AG10803 (cell line): ENCODE data around the gene ZBBX.
"Not testable (repeated sequence)": the region's sequence is repeated elsewhere in the genome, so short reads cannot be mapped to it uniquely, and the experiment has no call there.

ENCODE experiments used
- DNase-seq: peaks from one replicate; pipeline ENCODE4 v3.0.0; 2010; ENCODE audit warnings: low read depth
- H3K4me3 ChIP-seq: 2 replicates; pipeline ENCODE4 v1.5.1; 2011; ENCODE audit warnings: mild to moderate bottlenecking, low read length, control low read depth
- TF ChIP-seq, protein P1 (sequence below): conservative IDR thresholded peaks from 2 replicates; pipeline ENCODE4 v1.5.1; 2011; ENCODE audit warnings: mild to moderate bottlenecking, low read length, control low read depth, inconsistent platforms

The ZBBX gene

GRCh38 chr3:167380004-167380689, at the start of gene ZBBX:
ZBBX (minus strand) TSS chr3:167380297; CDS start chr3:167372901, 7,396 bp downstream.
- TF ChIP-seq, protein P1, sequence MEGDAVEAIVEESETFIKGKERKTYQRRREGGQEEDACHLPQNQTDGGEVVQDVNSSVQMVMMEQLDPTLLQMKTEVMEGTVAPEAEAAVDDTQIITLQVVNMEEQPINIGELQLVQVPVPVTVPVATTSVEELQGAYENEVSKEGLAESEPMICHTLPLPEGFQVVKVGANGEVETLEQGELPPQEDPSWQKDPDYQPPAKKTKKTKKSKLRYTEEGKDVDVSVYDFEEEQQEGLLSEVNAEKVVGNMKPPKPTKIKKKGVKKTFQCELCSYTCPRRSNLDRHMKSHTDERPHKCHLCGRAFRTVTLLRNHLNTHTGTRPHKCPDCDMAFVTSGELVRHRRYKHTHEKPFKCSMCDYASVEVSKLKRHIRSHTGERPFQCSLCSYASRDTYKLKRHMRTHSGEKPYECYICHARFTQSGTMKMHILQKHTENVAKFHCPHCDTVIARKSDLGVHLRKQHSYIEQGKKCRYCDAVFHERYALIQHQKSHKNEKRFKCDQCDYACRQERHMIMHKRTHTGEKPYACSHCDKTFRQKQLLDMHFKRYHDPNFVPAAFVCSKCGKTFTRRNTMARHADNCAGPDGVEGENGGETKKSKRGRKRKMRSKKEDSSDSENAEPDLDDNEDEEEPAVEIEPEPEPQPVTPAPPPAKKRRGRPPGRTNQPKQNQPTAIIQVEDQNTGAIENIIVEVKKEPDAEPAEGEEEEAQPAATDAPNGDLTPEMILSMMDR: peak; percentile 93
- peak within 1 kb of the TSS; percentile 61 for H3K4me3 ChIP-seq

DNA sequence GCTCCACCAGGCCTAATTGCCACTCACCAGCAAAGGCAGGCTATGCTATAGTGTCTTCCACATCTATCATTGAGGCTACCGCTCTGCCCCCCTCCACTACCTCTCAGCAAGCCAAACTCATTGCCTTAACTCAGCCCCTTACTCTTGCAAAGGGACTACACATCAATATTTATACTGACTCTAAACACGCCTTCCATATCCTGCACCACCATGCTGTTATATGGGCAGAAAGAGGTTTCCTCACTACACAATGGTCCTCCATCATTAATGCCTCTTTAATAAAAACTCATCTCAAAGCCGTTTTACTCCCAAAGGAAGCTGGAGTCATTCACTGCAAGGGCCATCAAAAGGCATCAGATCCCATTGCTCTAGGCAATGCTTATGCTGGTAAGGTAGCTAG, 46.9 kb upstream of the ZBBX start:
- H3K4me3 ChIP-seq, DNase-seq: not testable (repeated sequence)

More at GRCh38 chr3:167380004-167380689, at the start of gene ZBBX:
- peak; percentile 55 for DNase-seq

DNA sequence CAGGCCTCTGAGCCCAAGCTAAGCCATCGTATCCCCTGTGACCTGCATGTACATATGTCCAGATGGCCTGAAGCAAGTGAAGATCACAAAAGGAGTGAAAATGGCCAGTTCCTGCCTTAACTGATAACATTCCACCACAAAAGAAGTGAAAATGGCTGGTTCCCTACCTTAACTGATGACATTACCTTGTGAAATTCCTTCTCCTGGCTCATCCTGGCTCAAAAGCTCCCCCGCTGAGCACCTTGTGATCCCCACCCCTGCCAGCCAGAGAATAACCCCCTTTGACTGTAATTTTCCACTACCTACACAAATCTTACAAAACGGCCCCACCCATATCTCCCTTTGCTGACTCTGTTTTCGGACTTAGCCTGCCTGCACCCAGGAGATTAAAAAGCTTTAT, 42.3 kb upstream of the ZBBX start:
- H3K4me3 ChIP-seq, DNase-seq: not testable (repeated sequence)

GRCh38 chr3:167409611-167410010, 29.5 kb upstream of the ZBBX start:
- TF ChIP-seq, protein P1: no peak
- no peak overlapping the region for H3K4me3 ChIP-seq
- no peak for DNase-seq

DNA sequence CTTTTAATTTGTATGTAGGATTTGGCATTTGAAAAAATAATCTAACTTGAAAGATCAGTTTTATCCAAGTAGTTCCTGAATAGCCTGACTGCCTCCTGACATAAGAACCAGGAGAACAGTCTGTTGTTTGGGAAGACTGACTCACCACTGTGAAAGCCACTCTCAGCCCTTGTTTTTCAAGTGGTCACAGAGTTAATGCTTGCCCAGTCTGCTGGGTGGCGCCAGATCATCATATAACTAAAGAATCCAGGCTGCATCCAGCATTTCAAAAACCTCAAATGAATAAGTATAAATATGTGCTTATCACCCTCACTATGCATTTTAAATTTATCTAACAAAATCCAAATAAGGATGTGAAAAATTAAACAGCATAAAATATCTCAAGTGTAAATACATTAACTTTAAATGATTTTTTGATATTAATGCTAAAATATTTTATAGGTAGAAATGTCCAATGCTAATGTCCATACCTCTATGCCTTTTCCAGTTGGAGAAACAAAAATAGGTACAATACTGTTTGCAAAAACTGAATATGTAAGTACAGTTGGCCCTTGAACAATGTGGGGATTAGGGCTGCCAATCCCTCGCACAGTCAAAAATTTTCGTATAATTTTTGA, 26.9 kb upstream of the ZBBX start:
- H3K4me3 ChIP-seq: no peak overlapping the region
- TF ChIP-seq, protein P1: 0 out of 2 replicates have a peak, but pooled peaks have one; percentile 1
- DNase-seq: peak; percentile 20

DNA sequence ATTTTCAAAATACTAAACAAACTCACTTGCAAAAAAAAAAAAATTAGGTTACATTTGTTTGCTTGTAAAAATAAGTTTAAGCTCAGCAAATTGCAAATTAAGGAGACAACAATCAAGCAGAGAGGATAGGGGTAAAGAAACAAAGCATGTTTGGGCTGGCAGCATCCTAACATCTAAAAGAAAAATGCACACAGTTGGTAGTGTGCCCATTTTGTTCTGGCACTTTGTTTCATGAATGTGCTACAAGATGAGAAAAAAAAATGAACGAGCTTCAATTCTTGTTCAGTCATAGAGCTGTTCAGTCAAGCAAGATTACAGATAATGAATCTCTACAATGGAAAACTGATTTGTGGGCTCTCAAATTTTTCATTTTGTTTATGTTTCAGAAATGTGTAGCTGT, 17.7 kb upstream of the ZBBX start:
- TF ChIP-seq, protein P1: no peak
- DNase-seq: no peak
- no peak overlapping the region for H3K4me3 ChIP-seq

- H3K4me3 ChIP-seq: no peak overlapping the region
- TF ChIP-seq, protein P1: no peak
These were observed 16.0 kb upstream of the ZBBX start for GRCh38 chr3:167396075-167396474.

DNA sequence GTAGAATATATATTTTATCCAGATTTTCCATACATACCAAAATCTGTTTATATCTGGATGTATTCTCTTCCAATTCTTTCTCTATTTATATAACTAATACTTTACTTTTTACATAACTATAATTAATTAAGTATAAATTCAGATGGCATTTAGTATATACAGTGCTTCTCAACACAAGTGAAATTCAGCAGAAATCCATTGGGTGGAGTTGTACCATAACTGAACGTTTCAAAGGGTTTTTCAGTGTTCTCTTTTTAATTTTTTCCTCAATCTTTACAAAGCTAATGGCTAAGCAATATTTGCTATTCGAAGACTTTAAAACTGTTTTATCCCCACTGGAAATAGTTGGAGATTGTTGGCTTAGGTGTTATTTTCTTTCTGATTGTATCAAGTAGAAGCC, 13.9 kb upstream of the ZBBX start:
- TF ChIP-seq, protein P1: no peak
- no peak for DNase-seq
- no peak overlapping the region for H3K4me3 ChIP-seq

More at GRCh38 chr3:167396075-167396474, 16.0 kb upstream of the ZBBX start:
- DNase-seq: no peak
